Measurements from ENCODE around the gene HSP90B1. TPM values are rescaled to one million over a fixed set of nuclear protein-coding genes. Genes with fewer than 3 reads are reported as not detected.

Gene HSP90B1
- total and polyA plus RNA-seq, 10 of the 15 experiments (the other 5 are each of a cell fraction or from before 2014, with no cell fraction given) = 254 to 968 (median 560) TPM

GRCh38 chr12:103994235-103994634, 64.0 kb downstream of the HSP90B1 start (continued):
- TF ChIP-seq BRCA1 (IDR thresholded peaks at IDR 0.05; ENCODE audit: low read depth, low read length) (no peak), CEBPZ (IDR thresholded peaks at IDR 0.05; ENCODE audit: low read depth, low read length) (no peak), IRF5 (IDR thresholded peaks at IDR 0.05; ENCODE audit: borderline replicate concordance) (no peak)

GRCh38 chr12:103996595-103996994, 66.4 kb downstream of the HSP90B1 start:
- no peak overlapping the region for H3K4me3 ChIP-seq
- no peaks in the 10 kb centered on the region for H4K20me1 ChIP-seq (ENCODE audit: control insufficient read depth, insufficient read depth)
- no TSS peak for BruUV-seq (replicated peaks)
- no peak overlapping the region for H3K27ac ChIP-seq (ENCODE audit: control insufficient read depth, insufficient read depth)
- no peaks in the 10 kb centered on the region for H3K36me3 ChIP-seq (ENCODE audit: control insufficient read depth in 2 of 2, insufficient read depth in 2 of 2, low read length in 1 of 2)
- H3K9me3 ChIP-seq (replicated peaks; ENCODE audit: control insufficient read depth, insufficient read depth, low read length) = no peaks in the 10 kb centered on the region
- ChIA-PET CTCF (interaction anchor here (0.8 to 1.9 kb wide), 2 partner anchors 112 to 204 kb away, joined by 5 to 6 read pairs; no protein-coding TSS in a partner anchor), RAD21 (ENCODE audit: unreplicated experiment) (interaction anchor here (1.0 kb wide), 1 partner anchor 112 kb away, joined by 4 read pairs; no protein-coding TSS in a partner anchor), SMC1A (ENCODE audit: uncharacterized antibody, unreplicated experiment) (interaction anchor here (0.9 to 1.8 kb wide), 2 partner anchors 16 to 112 kb away, joined by 3 to 4 read pairs; no protein-coding TSS in a partner anchor), POLR2A (no interaction called here)
- no peaks in the 10 kb centered on the region for H3K4me1 ChIP-seq (ENCODE audit: control insufficient read depth, insufficient read depth, low read length)
- ATAC-seq (no peak), DNase-seq (ENCODE audit: low read depth, low spot score) (no peak), FAIRE-seq (no peak)
- TF ChIP-seq HDAC2 (IDR thresholded peaks at IDR 0.05) (no peak), POLR2A (IDR thresholded peaks at IDR 0.05; ENCODE audit: low read depth, low read length) (no peak), MYB (IDR thresholded peaks at IDR 0.05; ENCODE audit: borderline replicate concordance, low read depth, low read length) (no peak), SRF (IDR thresholded peaks at IDR 0.05; ENCODE audit: low read depth in 2 of 2, low read length in 2 of 2) (no peak), SPI1 (IDR thresholded peaks at IDR 0.05; ENCODE audit: borderline replicate concordance, insufficient read depth, low read depth, low read length) (no peak), ZBED1 (IDR thresholded peaks at IDR 0.05; ENCODE audit: borderline replicate concordance) (no peak), CHD2 (IDR thresholded peaks at IDR 0.05; ENCODE audit: borderline replicate concordance, low read depth, low read length) (no peak)
- no peak overlapping the region for H3K9ac ChIP-seq (ENCODE audit: control insufficient read depth, insufficient read depth, low read length)
- H2AFZ ChIP-seq (ENCODE audit: control insufficient read depth, low read depth, low read length) = no peak overlapping the region
- H3K4me2 ChIP-seq (ENCODE audit: control insufficient read depth, insufficient read depth) = no peak overlapping the region
- in situ Hi-C loops (cut with MboI) = no loop called here
- intact Hi-C loops (cut with micrococcal nuclease; ENCODE audit: unreplicated experiment) = loop anchor here (10.0 kb wide), 1 partner anchor 108 kb away; no protein-coding TSS in a partner anchor
- no peaks in the 10 kb centered on the region for H3K79me2 ChIP-seq (ENCODE audit: control insufficient read depth, insufficient read depth, low read length)
- WGBS (ENCODE audit: insufficient coverage, insufficient replicate concordance, low lambda C conversion rate, missing lambda C conversion rate) = 68% methylated on average over 5 of the region's 5 CpGs
- H3K27me3 ChIP-seq (replicated peaks in 1 of 2; ENCODE audit: control insufficient read depth in 2 of 2, insufficient read depth in 2 of 2, low read length in 1 of 2) = no peaks in the 10 kb centered on the region
